ENCODE results near the gene MACF1. TPM values are rescaled to one million over a fixed set of nuclear protein-coding genes. Genes with fewer than 3 reads are reported as not detected.

MACF1 gene
- total and polyA plus RNA-seq, 2 of the 13 experiments (the other 11 are each of a cell fraction or from before 2014, with no cell fraction given), result 36.7 to 65.4 TPM

DNA sequence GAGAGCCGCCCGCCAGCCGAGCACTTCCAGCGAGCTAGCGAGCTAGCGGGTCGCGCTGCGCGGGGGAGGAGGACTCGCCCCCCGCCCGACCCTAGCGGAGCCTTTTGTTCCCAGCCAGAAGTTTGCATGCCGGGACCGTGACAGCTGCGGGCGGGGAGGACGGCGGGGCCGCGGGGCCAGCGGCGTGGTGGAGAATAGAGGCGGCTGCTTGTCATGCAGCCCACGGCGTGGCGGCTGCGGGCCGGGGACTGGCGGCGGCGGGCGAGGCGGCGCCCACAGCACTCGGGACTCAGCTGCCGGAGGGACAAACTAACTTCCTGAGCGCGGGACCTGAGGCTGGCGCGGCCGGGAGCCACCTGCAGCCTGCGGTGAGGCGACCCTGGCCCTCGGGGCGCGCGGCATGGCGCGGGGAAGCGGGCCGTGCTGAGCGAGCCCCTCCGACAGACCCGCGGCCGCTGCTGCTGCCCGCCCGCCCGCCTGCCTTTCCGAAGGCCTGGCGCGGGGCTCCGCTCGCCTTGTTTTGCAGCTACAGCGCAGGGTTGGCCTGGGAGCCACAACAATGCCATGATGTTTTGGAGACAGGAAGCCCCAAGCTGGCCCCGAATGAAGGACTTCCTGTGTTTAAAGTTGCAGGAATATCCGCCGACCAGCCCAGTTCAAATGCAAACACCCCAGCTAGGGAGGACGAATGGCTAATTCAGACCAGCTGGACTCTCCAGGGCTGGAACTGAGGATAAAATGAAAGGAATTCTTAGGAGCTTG is 204.7 kb downstream of the MACF1 start (continued):
- TF ChIP-seq ZNF44 (CRISPR knock-in tag; IDR thresholded peaks at IDR 0.05), result no peak
- no peak for TF ChIP-seq MEIS2 (CRISPR knock-in tag; IDR thresholded peaks at IDR 0.05)
- TF ChIP-seq, protein P1, sequence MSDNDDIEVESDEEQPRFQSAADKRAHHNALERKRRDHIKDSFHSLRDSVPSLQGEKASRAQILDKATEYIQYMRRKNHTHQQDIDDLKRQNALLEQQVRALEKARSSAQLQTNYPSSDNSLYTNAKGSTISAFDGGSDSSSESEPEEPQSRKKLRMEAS (IDR thresholded peaks at IDR 0.05), result peak; percentile 60
- no peak for TF ChIP-seq SIN3B (IDR thresholded peaks at IDR 0.05; ENCODE audit: low read length)
- peak; percentile 37; the same call in 1 of the 2 replicates for TF ChIP-seq RNF2 (conservative IDR thresholded peaks at IDR 0.05; ENCODE audit: low read depth)
- no peak for TF ChIP-seq IRF2 (CRISPR knock-in tag; IDR thresholded peaks at IDR 0.05)
- TF ChIP-seq SP1 (IDR thresholded peaks at IDR 0.05), result no peak
- TF ChIP-seq SP1 (CRISPR knock-in tag; IDR thresholded peaks at IDR 0.05), result no peak
- TF ChIP-seq CHD4 (IDR thresholded peaks at IDR 0.05; ENCODE audit: borderline replicate concordance, low read length), result no peak
- TF ChIP-seq ZSCAN21 (CRISPR knock-in tag; IDR thresholded peaks at IDR 0.05; ENCODE audit: borderline replicate concordance), result 0 out of 2 replicates have a peak, but pooled peaks have one; percentile 80
- TF ChIP-seq, protein P2, sequence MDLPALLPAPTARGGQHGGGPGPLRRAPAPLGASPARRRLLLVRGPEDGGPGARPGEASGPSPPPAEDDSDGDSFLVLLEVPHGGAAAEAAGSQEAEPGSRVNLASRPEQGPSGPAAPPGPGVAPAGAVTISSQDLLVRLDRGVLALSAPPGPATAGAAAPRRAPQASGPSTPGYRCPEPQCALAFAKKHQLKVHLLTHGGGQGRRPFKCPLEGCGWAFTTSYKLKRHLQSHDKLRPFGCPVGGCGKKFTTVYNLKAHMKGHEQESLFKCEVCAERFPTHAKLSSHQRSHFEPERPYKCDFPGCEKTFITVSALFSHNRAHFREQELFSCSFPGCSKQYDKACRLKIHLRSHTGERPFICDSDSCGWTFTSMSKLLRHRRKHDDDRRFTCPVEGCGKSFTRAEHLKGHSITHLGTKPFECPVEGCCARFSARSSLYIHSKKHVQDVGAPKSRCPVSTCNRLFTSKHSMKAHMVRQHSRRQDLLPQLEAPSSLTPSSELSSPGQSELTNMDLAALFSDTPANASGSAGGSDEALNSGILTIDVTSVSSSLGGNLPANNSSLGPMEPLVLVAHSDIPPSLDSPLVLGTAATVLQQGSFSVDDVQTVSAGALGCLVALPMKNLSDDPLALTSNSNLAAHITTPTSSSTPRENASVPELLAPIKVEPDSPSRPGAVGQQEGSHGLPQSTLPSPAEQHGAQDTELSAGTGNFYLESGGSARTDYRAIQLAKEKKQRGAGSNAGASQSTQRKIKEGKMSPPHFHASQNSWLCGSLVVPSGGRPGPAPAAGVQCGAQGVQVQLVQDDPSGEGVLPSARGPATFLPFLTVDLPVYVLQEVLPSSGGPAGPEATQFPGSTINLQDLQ (CRISPR knock-in tag; IDR thresholded peaks at IDR 0.05), result peak; percentile 51; the same call in 1 of the 2 replicates
- TF ChIP-seq NAIF1 (CRISPR knock-in tag; IDR thresholded peaks at IDR 0.05; ENCODE audit: borderline replicate concordance), result no peak
- 0 out of 2 replicates have a peak, but pooled peaks have one; percentile 64 for TF ChIP-seq ZNF607 (CRISPR knock-in tag; IDR thresholded peaks at IDR 0.05; ENCODE audit: borderline replicate concordance)
- TF ChIP-seq GATAD1 (CRISPR knock-in tag; IDR thresholded peaks at IDR 0.05), result no peak
- TF ChIP-seq, protein P3, sequence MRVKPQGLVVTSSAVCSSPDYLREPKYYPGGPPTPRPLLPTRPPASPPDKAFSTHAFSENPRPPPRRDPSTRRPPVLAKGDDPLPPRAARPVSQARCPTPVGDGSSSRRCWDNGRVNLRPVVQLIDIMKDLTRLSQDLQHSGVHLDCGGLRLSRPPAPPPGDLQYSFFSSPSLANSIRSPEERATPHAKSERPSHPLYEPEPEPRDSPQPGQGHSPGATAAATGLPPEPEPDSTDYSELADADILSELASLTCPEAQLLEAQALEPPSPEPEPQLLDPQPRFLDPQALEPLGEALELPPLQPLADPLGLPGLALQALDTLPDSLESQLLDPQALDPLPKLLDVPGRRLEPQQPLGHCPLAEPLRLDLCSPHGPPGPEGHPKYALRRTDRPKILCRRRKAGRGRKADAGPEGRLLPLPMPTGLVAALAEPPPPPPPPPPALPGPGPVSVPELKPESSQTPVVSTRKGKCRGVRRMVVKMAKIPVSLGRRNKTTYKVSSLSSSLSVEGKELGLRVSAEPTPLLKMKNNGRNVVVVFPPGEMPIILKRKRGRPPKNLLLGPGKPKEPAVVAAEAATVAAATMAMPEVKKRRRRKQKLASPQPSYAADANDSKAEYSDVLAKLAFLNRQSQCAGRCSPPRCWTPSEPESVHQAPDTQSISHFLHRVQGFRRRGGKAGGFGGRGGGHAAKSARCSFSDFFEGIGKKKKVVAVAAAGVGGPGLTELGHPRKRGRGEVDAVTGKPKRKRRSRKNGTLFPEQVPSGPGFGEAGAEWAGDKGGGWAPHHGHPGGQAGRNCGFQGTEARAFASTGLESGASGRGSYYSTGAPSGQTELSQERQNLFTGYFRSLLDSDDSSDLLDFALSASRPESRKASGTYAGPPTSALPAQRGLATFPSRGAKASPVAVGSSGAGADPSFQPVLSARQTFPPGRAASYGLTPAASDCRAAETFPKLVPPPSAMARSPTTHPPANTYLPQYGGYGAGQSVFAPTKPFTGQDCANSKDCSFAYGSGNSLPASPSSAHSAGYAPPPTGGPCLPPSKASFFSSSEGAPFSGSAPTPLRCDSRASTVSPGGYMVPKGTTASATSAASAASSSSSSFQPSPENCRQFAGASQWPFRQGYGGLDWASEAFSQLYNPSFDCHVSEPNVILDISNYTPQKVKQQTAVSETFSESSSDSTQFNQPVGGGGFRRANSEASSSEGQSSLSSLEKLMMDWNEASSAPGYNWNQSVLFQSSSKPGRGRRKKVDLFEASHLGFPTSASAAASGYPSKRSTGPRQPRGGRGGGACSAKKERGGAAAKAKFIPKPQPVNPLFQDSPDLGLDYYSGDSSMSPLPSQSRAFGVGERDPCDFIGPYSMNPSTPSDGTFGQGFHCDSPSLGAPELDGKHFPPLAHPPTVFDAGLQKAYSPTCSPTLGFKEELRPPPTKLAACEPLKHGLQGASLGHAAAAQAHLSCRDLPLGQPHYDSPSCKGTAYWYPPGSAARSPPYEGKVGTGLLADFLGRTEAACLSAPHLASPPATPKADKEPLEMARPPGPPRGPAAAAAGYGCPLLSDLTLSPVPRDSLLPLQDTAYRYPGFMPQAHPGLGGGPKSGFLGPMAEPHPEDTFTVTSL (CRISPR knock-in tag; IDR thresholded peaks at IDR 0.05; ENCODE audit: borderline replicate concordance), result no peak
- TF ChIP-seq, protein P4, sequence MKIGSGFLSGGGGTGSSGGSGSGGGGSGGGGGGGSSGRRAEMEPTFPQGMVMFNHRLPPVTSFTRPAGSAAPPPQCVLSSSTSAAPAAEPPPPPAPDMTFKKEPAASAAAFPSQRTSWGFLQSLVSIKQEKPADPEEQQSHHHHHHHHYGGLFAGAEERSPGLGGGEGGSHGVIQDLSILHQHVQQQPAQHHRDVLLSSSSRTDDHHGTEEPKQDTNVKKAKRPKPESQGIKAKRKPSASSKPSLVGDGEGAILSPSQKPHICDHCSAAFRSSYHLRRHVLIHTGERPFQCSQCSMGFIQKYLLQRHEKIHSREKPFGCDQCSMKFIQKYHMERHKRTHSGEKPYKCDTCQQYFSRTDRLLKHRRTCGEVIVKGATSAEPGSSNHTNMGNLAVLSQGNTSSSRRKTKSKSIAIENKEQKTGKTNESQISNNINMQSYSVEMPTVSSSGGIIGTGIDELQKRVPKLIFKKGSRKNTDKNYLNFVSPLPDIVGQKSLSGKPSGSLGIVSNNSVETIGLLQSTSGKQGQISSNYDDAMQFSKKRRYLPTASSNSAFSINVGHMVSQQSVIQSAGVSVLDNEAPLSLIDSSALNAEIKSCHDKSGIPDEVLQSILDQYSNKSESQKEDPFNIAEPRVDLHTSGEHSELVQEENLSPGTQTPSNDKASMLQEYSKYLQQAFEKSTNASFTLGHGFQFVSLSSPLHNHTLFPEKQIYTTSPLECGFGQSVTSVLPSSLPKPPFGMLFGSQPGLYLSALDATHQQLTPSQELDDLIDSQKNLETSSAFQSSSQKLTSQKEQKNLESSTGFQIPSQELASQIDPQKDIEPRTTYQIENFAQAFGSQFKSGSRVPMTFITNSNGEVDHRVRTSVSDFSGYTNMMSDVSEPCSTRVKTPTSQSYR (CRISPR knock-in tag; IDR thresholded peaks at IDR 0.05; ENCODE audit: borderline replicate concordance), result peak; percentile 28; the same call in 1 of the 2 replicates
- no peak for TF ChIP-seq NRL (CRISPR knock-in tag; IDR thresholded peaks at IDR 0.05; ENCODE audit: borderline replicate concordance)

Data from HepG2 (cell line).